ENCODE results near the gene RTN4R.

The RTN4R gene

DNA sequence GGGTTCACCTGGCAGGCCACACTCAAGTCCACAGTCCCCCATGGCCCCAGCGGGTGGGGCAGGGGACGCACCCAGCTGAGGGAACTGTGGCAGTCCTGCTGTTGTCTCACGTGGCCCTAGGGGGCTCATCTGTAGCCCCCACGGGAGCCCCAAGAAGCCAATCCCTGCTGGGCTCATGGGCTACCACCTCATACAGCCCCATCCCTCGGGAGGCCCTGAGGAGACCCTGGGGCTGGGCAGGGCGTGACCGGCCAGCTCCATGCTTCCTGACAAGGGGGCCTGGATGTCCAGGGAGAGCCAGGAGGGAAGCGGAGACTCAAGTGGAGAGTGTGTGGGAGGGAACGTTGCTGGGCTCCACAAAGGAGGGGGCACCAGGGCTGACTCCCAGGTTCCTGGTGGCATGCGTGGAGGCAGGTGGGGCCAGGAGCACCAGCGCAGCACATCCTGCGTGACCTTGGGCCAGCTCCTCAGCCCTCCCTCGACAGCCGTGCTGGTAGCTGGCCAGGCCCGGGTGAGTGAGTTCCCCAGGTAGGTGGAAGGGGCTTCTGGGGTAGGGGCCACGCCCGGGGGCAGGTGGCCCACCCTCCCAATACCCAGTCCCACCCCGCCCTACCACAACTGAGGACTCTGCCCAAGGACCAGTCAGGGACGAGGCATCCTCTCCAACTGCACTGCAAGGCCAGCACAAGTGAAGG, 7.9 kb downstream of the RTN4R start:
- FAIRE-seq (no peak), DNase-seq (ENCODE audit: extremely low spot score, insufficient read length, low read depth) (no peak)

- no peak for FAIRE-seq
- DNase-seq (ENCODE audit: extremely low spot score, insufficient read length, low read depth) = no peak
Measured at GRCh38 chr22:20259327-20259688, 8.8 kb downstream of the RTN4R start.

- DNase-seq (ENCODE audit: extremely low spot score, insufficient read length, low read depth) (no peak), FAIRE-seq (no peak)
Measured at GRCh38 chr22:20258584-20259326, 9.4 kb downstream of the RTN4R start.

DNA sequence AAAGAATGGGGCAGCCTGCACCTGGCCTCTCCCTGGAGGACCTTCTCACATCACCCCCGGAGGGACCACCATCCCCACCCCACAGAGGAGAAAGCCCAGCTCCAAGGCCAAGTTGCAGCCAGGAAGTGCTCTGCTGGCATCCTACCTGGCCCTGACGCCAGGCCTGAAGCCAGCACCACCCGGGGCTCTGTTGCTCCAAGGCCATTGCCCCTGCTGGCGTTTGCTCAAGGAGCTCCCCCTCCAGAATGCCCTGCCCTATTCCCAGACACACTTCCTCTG, 10.2 kb downstream of the RTN4R start:
- DNase-seq (ENCODE audit: extremely low spot score, insufficient read length, low read depth) (no peak), FAIRE-seq (no peak)

DNA sequence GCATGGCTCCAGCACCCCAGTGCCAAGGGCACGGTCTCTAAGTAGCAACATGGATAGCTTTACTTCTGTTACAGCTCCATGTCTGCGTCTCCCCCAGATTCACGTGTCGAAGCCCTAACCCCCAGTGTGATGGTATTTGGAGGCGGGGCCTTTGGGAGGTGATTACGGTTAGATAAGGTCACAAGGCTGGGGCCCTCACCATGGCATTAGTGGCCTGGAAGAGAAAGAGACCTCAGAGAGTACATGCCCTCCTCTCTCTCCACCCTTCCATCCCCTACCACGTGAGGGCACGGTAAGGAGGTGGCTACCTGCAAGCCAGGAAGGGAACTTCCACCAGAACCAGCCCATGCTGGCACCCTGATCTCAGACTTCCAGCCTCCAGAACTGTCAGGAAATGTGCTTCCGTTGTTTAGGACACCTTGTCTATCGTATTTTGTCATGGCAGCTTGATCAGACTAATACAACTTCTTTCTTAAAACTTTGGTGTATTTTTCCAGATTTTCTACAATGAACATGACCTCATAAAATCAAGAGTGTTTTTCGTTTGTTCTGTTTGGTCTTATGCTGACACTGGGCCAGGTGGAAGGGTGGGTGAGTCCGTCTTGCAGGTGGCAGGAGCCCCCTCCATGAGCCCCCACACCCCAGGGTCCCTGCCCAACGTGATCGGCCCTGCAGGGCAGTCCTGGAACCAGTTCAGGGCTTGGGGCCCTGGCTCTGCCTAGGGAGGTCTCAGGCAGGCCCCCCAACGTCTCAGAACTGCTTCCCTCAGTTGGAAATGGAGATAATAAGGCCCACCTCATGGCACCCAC, 10.7 kb downstream of the RTN4R start:
- FAIRE-seq = no peak
- no peak for DNase-seq (ENCODE audit: extremely low spot score, insufficient read length, low read depth)

GRCh38 chr22:20256551-20257211, 11.4 kb downstream of the RTN4R start:
- no peak for DNase-seq (ENCODE audit: extremely low spot score, insufficient read length, low read depth)
- no peak for FAIRE-seq

GRCh38 chr22:20256027-20256426, 12.1 kb downstream of the RTN4R start:
- DNase-seq (ENCODE audit: extremely low spot score, insufficient read length, low read depth) = no peak
- no peak for FAIRE-seq

- DNase-seq (ENCODE audit: extremely low spot score, insufficient read length, low read depth) = no peak
- FAIRE-seq = no peak
Measured at GRCh38 chr22:20254975-20255946, 12.9 kb downstream of the RTN4R start.

- DNase-seq (ENCODE audit: extremely low spot score, insufficient read length, low read depth) (no peak), FAIRE-seq (no peak)
Measured at GRCh38 chr22:20253161-20253560, 15.0 kb downstream of the RTN4R start.

- DNase-seq (ENCODE audit: extremely low spot score, insufficient read length, low read depth) (no peak), FAIRE-seq (no peak)
Measured at GRCh38 chr22:20251981-20252380, 16.1 kb downstream of the RTN4R start.

GRCh38 chr22:20251491-20251890, 16.6 kb downstream of the RTN4R start:
- FAIRE-seq (no peak), DNase-seq (ENCODE audit: extremely low spot score, insufficient read length, low read depth) (no peak)

GRCh38 chr22:20249797-20250354, 18.2 kb downstream of the RTN4R start:
- FAIRE-seq (no peak), DNase-seq (ENCODE audit: extremely low spot score, insufficient read length, low read depth) (no peak)

- FAIRE-seq (no peak), DNase-seq (ENCODE audit: extremely low spot score, insufficient read length, low read depth) (no peak)
Measured at GRCh38 chr22:20248461-20248978, 19.6 kb downstream of the RTN4R start.

GRCh38 chr22:20247608-20248171, 20.4 kb downstream of the RTN4R start:
- DNase-seq (ENCODE audit: extremely low spot score, insufficient read length, low read depth) = no peak
- no peak for FAIRE-seq

GRCh38 chr22:20247010-20247505, 21.1 kb downstream of the RTN4R start:
- DNase-seq (ENCODE audit: extremely low spot score, insufficient read length, low read depth) (peak; percentile 63), FAIRE-seq (peak; percentile 84)

- no peak for DNase-seq (ENCODE audit: extremely low spot score, insufficient read length, low read depth)
- no peak for FAIRE-seq
Measured at GRCh38 chr22:20246368-20247009, 21.6 kb downstream of the RTN4R start.

DNA sequence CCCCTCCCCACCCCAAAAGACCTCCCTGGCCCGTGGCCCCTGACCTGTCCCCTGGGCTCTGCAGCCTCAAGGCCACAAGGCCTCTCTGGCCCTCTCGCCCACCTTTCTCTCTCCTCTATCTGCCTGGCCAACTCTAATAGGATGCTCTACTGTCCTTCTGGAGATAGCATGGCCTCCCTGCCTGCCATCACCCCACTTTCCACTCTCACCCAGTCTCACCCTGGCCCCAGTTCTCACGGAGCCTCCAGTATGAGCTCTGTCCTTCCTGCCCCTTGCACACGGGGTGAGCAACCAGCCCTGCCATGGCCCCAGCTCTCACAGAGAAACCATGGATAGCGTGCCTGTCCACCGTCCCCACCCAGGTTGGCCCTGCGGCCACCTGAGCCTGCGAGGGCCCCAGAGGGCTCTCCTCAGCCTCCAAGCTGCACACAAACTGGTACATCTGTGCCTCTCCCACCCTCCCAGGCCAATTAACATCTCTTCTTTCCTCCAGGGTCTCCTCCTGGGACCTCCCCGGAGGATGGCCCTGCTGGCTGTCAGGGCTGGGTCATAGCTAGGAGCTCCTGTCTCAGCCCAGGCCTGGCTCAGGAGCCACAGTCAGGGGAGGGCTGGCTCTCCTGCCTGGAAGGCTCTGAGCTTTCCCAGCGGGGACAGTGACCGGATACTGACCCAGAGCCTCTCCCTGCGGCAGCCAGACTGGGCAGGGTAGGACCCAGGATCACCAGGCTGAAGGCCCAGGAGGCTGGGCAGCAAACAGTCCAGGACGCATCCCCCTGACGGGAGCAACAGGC, 22.3 kb downstream of the RTN4R start:
- FAIRE-seq (no peak), DNase-seq (ENCODE audit: extremely low spot score, insufficient read length, low read depth) (no peak)
